ENCODE data around the gene NCSTN.

DNA sequence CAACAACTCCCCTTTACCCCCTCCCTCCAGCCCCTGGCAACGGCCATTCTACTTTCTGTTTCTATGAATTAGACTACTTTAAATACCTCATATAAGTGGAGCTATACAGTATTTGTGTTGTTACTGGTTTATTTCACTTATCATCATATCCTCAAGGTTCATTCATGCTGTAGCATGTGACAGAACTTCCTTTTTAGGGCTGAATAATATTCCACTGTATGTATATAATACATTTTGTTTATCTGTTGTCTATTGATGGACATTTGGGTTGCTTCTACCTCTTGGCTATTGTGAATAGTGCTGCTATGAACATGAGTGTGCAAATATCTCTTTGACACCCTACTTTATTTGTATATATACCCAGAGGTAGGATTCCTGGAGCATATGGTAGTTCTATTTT is 25.9 kb downstream of the NCSTN start:
- no peak for TF ChIP-seq POLR2AphosphoS5 (IDR thresholded peaks at IDR 0.05)
- TF ChIP-seq, protein P1, sequence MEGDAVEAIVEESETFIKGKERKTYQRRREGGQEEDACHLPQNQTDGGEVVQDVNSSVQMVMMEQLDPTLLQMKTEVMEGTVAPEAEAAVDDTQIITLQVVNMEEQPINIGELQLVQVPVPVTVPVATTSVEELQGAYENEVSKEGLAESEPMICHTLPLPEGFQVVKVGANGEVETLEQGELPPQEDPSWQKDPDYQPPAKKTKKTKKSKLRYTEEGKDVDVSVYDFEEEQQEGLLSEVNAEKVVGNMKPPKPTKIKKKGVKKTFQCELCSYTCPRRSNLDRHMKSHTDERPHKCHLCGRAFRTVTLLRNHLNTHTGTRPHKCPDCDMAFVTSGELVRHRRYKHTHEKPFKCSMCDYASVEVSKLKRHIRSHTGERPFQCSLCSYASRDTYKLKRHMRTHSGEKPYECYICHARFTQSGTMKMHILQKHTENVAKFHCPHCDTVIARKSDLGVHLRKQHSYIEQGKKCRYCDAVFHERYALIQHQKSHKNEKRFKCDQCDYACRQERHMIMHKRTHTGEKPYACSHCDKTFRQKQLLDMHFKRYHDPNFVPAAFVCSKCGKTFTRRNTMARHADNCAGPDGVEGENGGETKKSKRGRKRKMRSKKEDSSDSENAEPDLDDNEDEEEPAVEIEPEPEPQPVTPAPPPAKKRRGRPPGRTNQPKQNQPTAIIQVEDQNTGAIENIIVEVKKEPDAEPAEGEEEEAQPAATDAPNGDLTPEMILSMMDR (IDR thresholded peaks at IDR 0.05), result no peak

All from transverse colon (tissue), 4 donors.